T-helper 1 cell (primary cell): ENCODE measurements around the gene TP63.
"Not testable (repeated sequence)": the region's sequence is repeated elsewhere in the genome, so short reads cannot be mapped to it uniquely, and the experiment has no call there.

Experiments
- DNase-seq, 5 donors: peaks; one replicate each; pipeline ENCODE4 v3.0.0-alpha.2; 2012 to 2020

TP63 gene

GRCh38 chr3:189727898-189728297 lies 96.7 kb downstream of the TP63 start:
- no peak for DNase-seq

GRCh38 chr3:189728915-189729314 lies 97.7 kb downstream of the TP63 start:
- no peak for DNase-seq

GRCh38 chr3:189734061-189734460 lies 102.9 kb downstream of the TP63 start:
- no peak for DNase-seq

- no peak for DNase-seq
Observed at GRCh38 chr3:189735913-189736312, 104.7 kb downstream of the TP63 start.

- no peak for DNase-seq
Observed at GRCh38 chr3:189737071-189737470, 105.9 kb downstream of the TP63 start.

- no peak for DNase-seq
Observed at GRCh38 chr3:189737619-189738018, 106.4 kb downstream of the TP63 start.

- DNase-seq = no peak
Observed at GRCh38 chr3:189739378-189739777, 108.2 kb downstream of the TP63 start.

GRCh38 chr3:189740156-189740555 lies 109.0 kb downstream of the TP63 start:
- no peak for DNase-seq

GRCh38 chr3:189744235-189744634 lies 113.0 kb downstream of the TP63 start:
- DNase-seq = no peak

- no peak for DNase-seq
Observed at GRCh38 chr3:189745622-189746021, 114.4 kb downstream of the TP63 start.

GRCh38 chr3:189748046-189748445 lies 116.9 kb downstream of the TP63 start:
- no peak for DNase-seq

GRCh38 chr3:189750972-189751371 lies 119.8 kb downstream of the TP63 start:
- DNase-seq = not testable (repeated sequence)

- DNase-seq = no peak
Observed at GRCh38 chr3:189754356-189754755, 123.2 kb downstream of the TP63 start.

GRCh38 chr3:189756582-189757078 lies 125.4 kb downstream of the TP63 start:
- DNase-seq = no peak

GRCh38 chr3:189758186-189758585 lies 127.0 kb downstream of the TP63 start:
- DNase-seq = no peak

- no peak for DNase-seq
Observed at GRCh38 chr3:189766416-189766815, 135.2 kb downstream of the TP63 start.

GRCh38 chr3:189771842-189772450 lies 140.8 kb downstream of the TP63 start:
- no peak for DNase-seq

- no peak for DNase-seq
Observed at GRCh38 chr3:189772584-189772983, 141.4 kb downstream of the TP63 start.

- no peak for DNase-seq
Observed at GRCh38 chr3:189773056-189773455, 141.9 kb downstream of the TP63 start.

- no peak for DNase-seq
Observed at GRCh38 chr3:189776149-189776824, 145.1 kb downstream of the TP63 start.

- DNase-seq = no peak
Observed at GRCh38 chr3:189778340-189778950, 147.3 kb downstream of the TP63 start.

- DNase-seq = no peak
Observed at GRCh38 chr3:189779166-189779565, 148.0 kb downstream of the TP63 start.

GRCh38 chr3:189780546-189781270 lies 149.5 kb downstream of the TP63 start:
- no peak for DNase-seq
